Gastroesophageal sphincter (tissue), 4 donors: ENCODE results near the gene EFNA3. TPM values are rescaled to one million over a fixed set of nuclear protein-coding genes. Genes with fewer than 3 reads are reported as not detected.

Experiments
- ATAC-seq: fragments of 150-250 bp; one replicate; pipeline ENCODE4 v1.9.1; 2016; ENCODE audit warnings: mild to moderate bottlenecking, moderate library complexity
- H3K27ac ChIP-seq, 4 donors: fragments of 200-600 bp; sonication (generic) in 3 of 4; 1 replicate in 3 of 4; 2 replicates in 1 of 4; pipeline ENCODE4 v1.5.1; 2016 to 2019
- H3K27me3 ChIP-seq: fragments of 200-600 bp; sonication (generic); one replicate; pipeline ENCODE4 v1.5.1; 2019
- H3K36me3 ChIP-seq, 2 donors: fragments of 200-600 bp; sonication (generic); one replicate each; pipeline ENCODE4 v1.5.1; 2019; ENCODE audit warnings: control low read depth in 1 of 2
- H3K4me1 ChIP-seq, 3 donors: fragments of 200-600 bp; sonication (generic); 1 replicate in 2 of 3; 2 replicates in 1 of 3; pipeline ENCODE4 v1.5.1; 2016 to 2019; ENCODE audit warnings: control low read depth in 2 of 3
- H3K4me3 ChIP-seq, 2 donors: fragments of 200-600 bp; sonication (generic); one replicate each; pipeline ENCODE4 v1.5.1; 2019; ENCODE audit warnings: mild to moderate bottlenecking in 1 of 2, moderate library complexity in 1 of 2
- H3K9me3 ChIP-seq, 3 donors: fragments of 200-600 bp; sonication (generic); one replicate each; pipeline ENCODE4 v1.5.1; 2017 to 2019; ENCODE audit warnings: control low read depth in 2 of 3
- CTCF ChIP-seq, 4 experiments: fragments of 200-600 bp in 2 of 4; fragments of 450-650 bp in 2 of 4; sonication (generic) in 1 of 4; IDR thresholded peaks; one replicate each; pipeline ENCODE4 v1.5.1; 2017 to 2019; ENCODE audit warnings: antibody characterized with exemption in 4 of 4, mild to moderate bottlenecking in 2 of 4, moderate library complexity in 2 of 4
- EP300 ChIP-seq: sonication (generic); formaldehyde crosslinking; IDR thresholded peaks from one replicate; pipeline ENCODE4 v1.6.1; 2017; ENCODE audit warnings: antibody characterized with exemption, mild to moderate bottlenecking
- POLR2A ChIP-seq, 2 donors: fragments of 450-650 bp; IDR thresholded peaks; one replicate each; pipeline ENCODE4 v1.6.1; 2017; ENCODE audit warnings: antibody characterized with exemption in 2 of 2, mild to moderate bottlenecking in 2 of 2, moderate library complexity in 1 of 2
- POLR2AphosphoS5 ChIP-seq: sonication (generic); formaldehyde crosslinking; IDR thresholded peaks from one replicate; pipeline ENCODE4 v1.6.1; 2017; ENCODE audit warnings: antibody characterized with exemption
- whole genome bisulfite sequencing, 2 donors: methylation state at CpG; one replicate each; pipeline ENCODE4 v1.1.5; 2018; ENCODE audit warnings: low coverage in 1 of 2; 5-methylcytosine and 5-hydroxymethylcytosine counted together
- total RNA-seq, 4 donors: library from RNA; depleted of rRNA; stranded (reverse); fragments of >200 nt; gene quantifications; one replicate each; pipeline ENCODE4 v1.1.0, GENCODE V29; 2016

The EFNA3 gene
- total RNA-seq, 4 donors from 2014 or later: 0.27 to 0.77 TPM; not detected in 2

GRCh38 chr1:155081472-155082300 lies 3.0 kb downstream of the EFNA3 start:
- peaks cover 60% of the 10 kb centered on the region for H3K27me3 ChIP-seq
- no peak for ATAC-seq
- H3K4me1 ChIP-seq: peaks cover 11 to 76% (median 60%) of the 10 kb centered on the region in 3 donors
- H3K27ac ChIP-seq: no peak overlapping the region
- H3K4me3 ChIP-seq: peak overlapping the region in 1 of 2 donors; percentile 34
- TF ChIP-seq POLR2AphosphoS5: no peak
- TF ChIP-seq EP300: no peak
- WGBS, 2 donors: 11 to 22% methylated on average over 8 to 19 of the region's 68 CpGs
- no peaks in the 10 kb centered on the region for H3K36me3 ChIP-seq
- H3K9me3 ChIP-seq: no peaks in the 10 kb centered on the region

GRCh38 chr1:155082301-155083051 lies 3.8 kb downstream of the EFNA3 start:
- H3K9me3 ChIP-seq: no peaks in the 10 kb centered on the region
- 5 to 10% methylated on average over 4 to 8 of the region's 36 CpGs for WGBS, 2 donors
- H3K4me3 ChIP-seq: peak overlapping the region in 1 of 2 donors; percentile 34
- TF ChIP-seq EP300: no peak
- TF ChIP-seq CTCF (IDR thresholded peaks at IDR 0.05): no peak
- TF ChIP-seq POLR2A (IDR thresholded peaks at IDR 0.05): no peak
- no peak for TF ChIP-seq POLR2AphosphoS5
- peaks cover 60% of the 10 kb centered on the region for H3K27me3 ChIP-seq
- no peaks in the 10 kb centered on the region for H3K36me3 ChIP-seq
- H3K27ac ChIP-seq: no peak overlapping the region
- ATAC-seq: no peak
- H3K4me1 ChIP-seq: peaks cover 11 to 81% (median 60%) of the 10 kb centered on the region in 3 donors

- H3K4me1 ChIP-seq: peaks cover 11 to 80% (median 60%) of the 10 kb centered on the region in 3 donors
- WGBS, 2 donors: 40% methylated on average over 1 of the region's 6 CpGs; no CpG with 5 or more reads in 1 of the 2 donors
Measured at GRCh38 chr1:155083052-155083541, 4.5 kb downstream of the EFNA3 start.

GRCh38 chr1:155083865-155084721 lies 5.5 kb downstream of the EFNA3 start:
- Histone ChIP-seq H3K4me3 (peak overlapping the region in 1 of 2 donors; percentile 68), H3K27ac (peak overlapping the region in 2 of 4 donors; percentile 90 to 91), H3K27me3 (peaks cover 55% of the 10 kb centered on the region), H3K9me3 (no peaks in the 10 kb centered on the region), H3K36me3 (no peaks in the 10 kb centered on the region), H3K4me1 (peaks cover 11 to 70% (median 53%) of the 10 kb centered on the region in 3 donors)
- no peak for ATAC-seq
- TF ChIP-seq CTCF (IDR thresholded peaks at IDR 0.05): no peak
- TF ChIP-seq POLR2AphosphoS5: no peak
- TF ChIP-seq POLR2A (IDR thresholded peaks at IDR 0.05): no peak
- no peak for TF ChIP-seq EP300
- WGBS, 2 donors: 28 to 49% methylated on average over 6 to 14 of the region's 21 CpGs

More at GRCh38 chr1:155083052-155083541, 4.5 kb downstream of the EFNA3 start:
- no peak overlapping the region for H3K27ac ChIP-seq
- no peaks in the 10 kb centered on the region for H3K9me3 ChIP-seq
- no peak overlapping the region for H3K4me3 ChIP-seq
- peaks cover 60% of the 10 kb centered on the region for H3K27me3 ChIP-seq
- no peak for TF ChIP-seq POLR2AphosphoS5
- no peak for TF ChIP-seq CTCF (IDR thresholded peaks at IDR 0.05)
- no peak for TF ChIP-seq EP300
- no peak for TF ChIP-seq POLR2A (IDR thresholded peaks at IDR 0.05)
- no peak for ATAC-seq
- H3K36me3 ChIP-seq: no peaks in the 10 kb centered on the region
